ENCODE data around the gene KCNMA1.
"Not testable (repeated sequence)": the region's sequence is repeated elsewhere in the genome, so short reads cannot be mapped to it uniquely, and the experiment has no call there.

Gene KCNMA1

DNA sequence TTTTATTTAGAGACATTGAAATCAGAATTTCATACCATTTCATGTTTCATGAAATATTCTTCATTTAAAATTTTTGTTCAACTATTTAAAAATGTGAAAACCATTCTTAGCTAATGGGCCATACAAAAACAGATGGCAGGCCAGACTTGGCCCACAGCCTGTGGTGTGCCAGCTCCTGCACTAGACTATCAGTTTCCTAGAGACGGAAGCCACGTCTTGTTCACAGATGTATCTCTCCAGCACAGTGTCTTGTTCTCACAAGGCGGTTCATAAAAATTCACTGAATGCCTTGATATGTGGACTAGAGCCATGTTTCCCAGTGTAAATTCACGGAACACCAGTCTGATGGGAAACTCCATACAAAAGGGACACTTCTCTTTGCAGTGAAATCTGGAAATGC is 216.0 kb downstream of the KCNMA1 start:
- DNase-seq (ENCODE audit: low read depth in 1 of 2, low spot score in 1 of 2), result no peak

DNA sequence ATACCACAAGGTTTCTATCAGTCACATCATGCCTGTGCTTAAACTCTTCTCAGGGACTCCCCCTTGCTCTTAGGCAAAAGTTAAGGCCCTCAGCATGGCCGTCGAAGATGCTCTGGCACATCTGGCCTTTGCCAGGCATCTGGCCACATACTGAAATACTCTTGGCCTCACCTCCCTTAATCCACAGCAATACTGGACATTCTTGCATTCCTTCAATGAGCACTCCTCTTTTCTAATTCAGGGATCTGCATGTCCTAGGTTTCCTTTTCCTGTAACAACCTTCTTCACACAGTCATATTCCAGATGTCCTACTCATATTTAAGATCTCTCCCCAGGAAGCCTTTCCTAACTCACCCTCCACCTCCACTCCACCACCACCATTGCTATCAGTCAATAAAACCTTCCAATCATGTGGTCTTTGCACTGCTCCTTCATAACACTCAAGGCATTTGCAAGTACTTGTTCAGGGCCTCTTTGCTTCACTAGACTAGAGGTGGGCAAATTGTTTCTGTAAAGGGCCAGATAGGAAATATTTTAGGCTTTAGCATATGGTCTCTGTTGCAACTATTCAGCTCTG is 216.6 kb downstream of the KCNMA1 start:
- DNase-seq (ENCODE audit: low read depth in 1 of 2, low spot score in 1 of 2), result no peak

DNA sequence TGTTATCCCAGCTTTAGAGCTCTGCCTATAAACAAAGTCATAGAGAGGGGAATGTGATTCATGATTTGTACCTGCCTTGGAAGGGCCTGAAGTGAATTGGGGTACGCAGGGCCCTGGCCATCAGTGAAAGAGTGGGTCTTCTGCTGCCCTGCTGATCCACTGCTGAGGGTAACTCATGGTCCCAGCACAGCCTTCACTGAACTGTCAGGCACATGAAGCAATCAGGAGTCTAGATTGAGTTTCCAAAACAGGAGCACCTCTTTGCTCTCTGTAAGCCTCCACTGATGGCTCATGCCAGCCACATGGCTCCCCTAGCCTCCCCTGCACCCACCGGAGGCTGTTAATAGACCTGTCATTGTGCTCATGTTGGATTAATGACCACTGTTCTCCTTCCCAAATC is 217.6 kb downstream of the KCNMA1 start:
- no peak for DNase-seq (ENCODE audit: low read depth in 1 of 2, low spot score in 1 of 2)

DNA sequence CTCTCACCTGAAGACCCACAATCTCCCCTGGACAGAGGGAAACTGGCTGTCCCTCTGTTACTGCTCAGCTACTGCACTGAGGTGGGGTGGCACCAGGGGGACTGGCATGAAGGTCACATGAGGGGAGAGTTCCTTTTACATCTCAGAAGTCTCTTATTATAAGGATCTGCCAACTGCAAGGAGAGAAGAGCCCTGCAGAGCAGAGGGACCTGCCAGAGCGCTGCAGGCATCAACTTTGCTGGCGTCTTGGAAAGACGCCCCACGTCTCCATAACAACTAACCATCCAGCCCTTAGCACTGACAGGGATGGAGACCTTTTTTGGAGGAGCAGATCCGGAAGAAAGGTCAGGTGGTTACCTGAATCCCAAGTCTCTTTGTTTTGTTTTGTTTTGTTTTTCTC is 218.6 kb downstream of the KCNMA1 start:
- no peak for DNase-seq (ENCODE audit: low read depth in 1 of 2, low spot score in 1 of 2)

DNA sequence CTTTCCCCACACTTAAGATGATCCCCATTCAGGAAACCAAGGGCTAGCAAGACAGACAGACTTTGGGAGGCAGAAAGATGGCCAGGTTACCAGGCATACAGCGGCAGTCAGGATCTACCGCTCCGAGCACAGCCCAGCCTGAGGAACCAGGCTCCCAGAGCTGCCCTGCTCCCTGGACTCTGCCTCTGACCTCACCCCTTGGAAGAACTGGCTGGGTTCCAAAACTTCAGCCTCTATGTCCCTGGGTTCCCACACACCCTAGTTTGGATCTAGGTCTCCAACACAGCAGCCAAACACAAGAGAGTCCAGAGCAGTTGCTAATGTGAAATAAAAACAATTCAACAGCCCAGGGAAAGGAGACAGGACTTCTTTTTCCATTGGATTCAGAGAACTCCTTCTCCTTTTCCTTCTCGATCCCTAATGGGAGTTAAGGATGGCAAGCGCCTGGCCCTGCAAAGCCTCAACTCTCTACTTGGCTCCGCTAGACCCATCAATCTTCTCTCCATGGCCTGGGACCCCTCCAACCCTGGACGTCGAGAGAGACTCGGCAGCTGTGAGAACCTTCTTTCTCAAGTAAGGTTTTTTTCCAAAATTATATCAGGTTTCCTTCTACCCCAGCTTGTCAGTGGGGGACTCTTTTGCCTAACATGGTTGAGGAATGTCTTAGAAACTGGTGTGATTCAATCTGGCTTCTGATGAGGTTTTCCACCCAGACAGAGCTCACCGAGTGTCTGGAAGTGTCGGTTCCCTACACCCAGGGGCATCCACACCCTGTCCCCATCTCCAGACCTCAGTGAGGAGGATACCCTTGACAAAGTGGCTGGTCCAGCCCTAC is 219.6 kb downstream of the KCNMA1 start:
- DNase-seq (ENCODE audit: low read depth in 1 of 2, low spot score in 1 of 2), result no peak

DNA sequence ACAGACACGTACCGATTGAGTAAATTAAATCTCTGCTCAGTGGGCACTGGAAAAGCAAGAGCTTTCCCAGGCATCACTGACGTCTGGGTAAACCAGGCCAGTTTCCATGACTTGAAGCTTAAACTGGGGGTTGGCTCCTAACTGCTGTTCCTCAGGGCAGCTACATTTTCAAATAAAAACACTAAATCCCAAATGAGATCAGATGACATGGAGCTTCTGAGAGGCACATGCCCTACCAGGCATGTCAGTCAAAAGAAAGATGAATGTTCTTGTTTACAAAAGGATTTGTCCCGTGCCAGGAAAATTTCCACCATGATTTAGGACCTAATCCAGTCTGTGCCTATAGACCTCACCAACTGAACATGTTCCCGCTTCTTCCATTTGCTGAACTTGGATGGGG is 220.2 kb downstream of the KCNMA1 start:
- DNase-seq (ENCODE audit: low read depth in 1 of 2, low spot score in 1 of 2), result no peak

DNA sequence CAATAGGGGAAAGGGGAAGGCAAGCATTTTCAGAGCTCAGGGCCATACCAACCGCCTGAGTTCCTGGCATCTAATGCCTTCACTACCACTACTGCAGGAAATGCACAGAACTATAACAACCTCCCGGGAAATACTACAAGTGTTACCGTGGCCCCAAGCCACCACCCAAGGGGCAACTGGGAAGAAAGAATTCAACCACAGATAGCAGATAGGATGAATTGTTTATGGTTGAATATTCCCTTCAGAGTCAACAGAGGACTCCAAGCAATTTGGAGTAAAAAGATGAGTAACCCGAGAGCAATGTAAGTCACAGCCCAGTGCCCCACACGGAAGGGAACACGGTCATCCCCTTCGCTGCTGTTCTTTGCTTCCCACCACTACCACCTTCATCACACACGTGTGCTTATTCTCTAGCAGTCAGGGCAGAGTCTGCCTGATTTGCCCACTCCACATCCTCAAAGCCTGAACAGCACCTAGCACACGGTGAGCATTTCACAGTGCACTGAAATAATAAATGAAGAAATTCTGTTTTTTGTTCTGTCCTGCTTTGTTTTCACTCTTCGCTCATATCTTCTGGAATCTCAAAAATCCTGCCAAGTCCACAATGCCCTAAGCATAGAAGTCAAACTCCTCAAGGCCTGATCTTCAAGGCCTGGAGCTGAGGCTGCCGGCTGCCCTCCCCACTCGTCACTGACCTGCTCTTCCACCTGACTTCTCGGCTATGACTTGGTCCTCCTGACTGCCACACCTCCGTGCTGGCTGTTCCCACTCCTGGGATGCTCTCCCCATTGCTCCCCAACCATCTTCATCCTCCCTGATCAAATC is 221.1 kb downstream of the KCNMA1 start:
- no peak for DNase-seq (ENCODE audit: low read depth in 1 of 2, low spot score in 1 of 2)

DNA sequence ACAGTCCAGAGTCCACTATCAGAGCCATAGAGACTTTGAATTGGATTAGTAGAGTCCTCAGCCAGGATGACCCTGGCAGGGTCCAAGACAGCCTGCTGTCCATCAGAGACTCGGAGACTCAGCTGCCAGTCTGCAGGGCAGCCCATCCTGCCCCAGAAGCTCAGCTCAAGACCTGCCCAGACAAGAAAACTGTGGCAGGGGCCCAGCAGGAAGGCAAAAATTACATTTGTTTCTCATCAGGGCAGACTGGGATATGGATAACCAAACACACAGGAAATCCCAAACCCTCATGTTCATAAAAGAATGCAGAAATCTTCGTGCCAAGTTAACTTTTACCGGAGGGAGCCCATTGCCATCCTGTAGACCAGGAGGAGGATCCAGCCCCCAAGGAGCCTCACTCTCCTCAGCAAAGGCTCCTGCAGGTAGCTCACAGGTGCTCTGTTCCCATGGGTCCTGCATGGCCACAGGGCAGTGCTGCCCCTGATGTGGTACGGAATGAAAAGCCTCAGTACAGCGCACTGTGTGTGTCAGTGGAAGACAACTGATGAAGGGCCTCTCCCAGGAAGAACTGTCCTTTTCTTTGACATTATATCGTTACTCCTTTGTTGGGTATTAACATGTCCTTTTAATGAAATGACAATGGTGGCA is 222.2 kb downstream of the KCNMA1 start:
- DNase-seq (ENCODE audit: low read depth in 1 of 2, low spot score in 1 of 2), result no peak

DNA sequence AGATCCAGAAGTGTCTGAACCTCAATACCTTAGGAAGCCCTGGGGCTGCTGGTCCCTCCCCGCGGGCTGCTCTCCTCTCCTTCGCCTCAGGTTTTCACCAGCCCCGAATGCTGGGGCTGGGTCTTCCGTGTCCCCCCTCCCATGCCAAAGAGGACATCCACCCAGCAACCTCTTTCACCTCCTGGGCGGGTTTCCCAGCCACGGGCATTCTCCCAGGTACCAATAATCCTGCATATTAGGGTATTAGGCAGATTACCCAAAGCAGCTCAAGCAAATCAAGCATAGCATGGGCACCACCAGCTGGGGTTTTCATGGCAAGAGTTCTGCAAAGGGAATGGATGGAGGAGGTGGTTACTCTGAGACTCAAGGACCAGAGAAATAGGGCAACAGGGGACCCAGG is 224.4 kb downstream of the KCNMA1 start:
- no peak for DNase-seq (ENCODE audit: low read depth in 1 of 2, low spot score in 1 of 2)

DNA sequence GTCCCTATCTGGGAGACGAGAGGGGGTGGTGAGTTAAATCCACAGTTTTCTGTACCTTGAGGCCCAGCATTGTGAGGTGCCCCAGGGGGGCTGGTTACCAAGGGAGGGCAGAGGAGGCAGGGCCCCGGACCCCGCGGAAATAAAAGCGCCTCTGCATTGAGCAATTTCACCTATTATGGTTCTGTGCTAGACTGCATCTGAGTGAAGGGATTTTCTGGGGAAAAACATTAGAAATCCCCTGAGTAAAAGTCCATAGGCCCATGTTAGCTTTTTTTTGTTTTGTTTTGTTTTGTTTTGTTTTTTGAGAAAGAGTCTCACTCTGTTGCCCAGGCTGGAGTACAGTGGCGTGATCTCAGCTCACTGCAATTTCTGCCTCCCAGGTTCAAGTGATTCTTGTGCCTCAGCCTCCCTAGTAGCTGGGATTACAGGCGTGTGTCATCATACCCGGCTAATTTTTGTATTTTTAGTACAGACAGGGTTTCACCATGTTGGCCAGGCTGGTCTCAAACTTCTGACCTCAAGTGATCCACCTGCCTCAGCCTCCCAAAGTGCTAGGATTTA is 225.0 kb downstream of the KCNMA1 start:
- DNase-seq (ENCODE audit: low read depth in 1 of 2, low spot score in 1 of 2), result not testable (repeated sequence)

DNA sequence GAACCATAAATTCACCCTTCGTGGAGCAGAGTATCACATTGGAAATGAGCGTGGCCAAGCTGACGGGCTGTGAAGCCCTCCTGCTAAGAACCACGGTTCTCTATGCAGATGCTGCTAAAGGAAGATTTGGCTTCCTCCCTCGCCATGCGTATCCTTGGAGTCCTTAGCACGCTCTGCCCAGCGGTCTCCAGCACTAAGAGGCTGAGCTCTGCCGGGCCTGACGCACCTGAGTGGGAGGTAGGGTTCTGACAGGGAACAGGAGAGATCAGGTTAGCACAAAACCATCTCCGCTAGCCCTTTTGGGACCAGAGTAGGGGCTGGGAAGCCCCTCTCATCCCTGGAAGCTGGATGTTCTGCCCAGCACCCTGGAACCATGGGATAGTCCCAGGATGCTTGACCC is 225.8 kb downstream of the KCNMA1 start:
- DNase-seq (ENCODE audit: low read depth in 1 of 2, low spot score in 1 of 2), result no peak

DNA sequence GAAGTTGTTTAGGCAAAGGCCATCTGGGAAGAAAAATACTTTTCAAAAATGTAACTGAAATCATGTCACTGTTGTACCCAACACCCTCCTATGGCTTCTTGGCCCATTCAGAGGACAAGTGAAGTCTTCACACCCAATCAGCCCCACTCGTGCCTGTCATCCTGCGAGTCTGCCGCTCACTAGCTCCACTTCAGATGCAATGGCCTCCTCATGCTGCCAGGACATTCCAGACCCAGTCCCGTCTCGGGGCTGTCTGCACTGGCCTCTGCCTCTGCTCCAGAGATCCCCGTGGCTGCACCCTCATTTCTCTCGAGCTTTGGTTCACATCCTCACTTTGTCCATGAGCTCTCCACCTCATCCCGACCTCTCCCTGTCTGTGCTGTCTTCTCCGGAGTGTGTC is 227.1 kb downstream of the KCNMA1 start:
- no peak for DNase-seq (ENCODE audit: low read depth in 1 of 2, low spot score in 1 of 2)

DNA sequence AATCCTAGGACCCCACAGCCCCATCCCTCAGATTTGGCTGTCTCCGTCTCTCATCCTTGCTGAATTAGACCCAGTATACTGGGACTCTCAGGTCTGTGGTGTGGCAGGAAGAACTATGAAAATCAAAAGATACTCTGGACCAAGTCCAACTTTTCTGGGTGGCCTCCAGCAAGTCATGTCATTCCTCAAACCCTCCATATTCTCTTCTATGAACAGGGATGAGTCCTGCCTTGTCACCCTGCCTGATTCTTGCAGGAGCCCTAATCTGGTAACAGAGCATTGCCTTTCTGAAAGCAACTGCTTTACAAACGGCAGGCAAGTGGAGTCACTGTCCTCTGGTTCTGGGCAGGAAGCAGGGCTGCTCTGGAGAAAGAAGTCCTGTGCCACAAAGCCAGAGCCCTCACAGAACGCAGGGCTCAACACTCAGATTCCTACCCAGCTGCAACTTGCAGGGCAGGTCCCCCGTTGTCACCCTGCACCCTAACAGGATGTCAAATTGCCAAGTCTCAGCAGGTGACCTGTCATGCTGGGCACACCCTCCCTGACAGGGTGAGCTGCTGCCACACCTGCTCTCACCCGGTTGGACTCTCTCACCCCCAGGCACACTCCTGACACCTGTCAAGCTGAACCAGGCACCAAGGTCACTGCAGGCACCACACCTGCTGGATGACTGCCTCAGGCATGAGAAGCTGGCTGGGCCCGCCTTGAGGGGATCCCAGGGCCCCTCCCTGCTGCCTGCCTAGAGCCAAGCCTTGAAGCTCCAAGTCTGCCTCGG is 227.7 kb downstream of the KCNMA1 start:
- no peak for DNase-seq (ENCODE audit: low read depth in 1 of 2, low spot score in 1 of 2)

DNA sequence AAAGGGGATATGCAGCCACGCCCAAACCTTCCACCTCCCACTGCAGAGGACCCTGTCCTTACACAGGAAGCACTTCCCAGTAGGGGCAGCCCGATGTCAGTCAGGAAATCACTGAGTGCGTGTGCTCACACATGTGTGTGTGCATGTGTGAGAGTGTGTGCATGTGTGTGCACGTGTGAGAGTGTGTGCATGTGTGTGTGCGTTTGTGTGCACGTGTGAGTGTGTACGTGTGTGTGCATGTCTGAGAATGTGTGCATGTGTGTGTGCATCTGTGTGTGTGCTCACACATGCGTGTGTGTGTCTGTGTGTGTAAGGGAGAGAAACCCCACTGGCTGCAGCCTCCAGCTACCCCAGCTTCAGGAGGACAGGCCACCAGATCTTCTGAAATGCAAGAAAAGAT is 229.3 kb downstream of the KCNMA1 start:
- no peak for DNase-seq (ENCODE audit: low read depth in 1 of 2, low spot score in 1 of 2)

DNA sequence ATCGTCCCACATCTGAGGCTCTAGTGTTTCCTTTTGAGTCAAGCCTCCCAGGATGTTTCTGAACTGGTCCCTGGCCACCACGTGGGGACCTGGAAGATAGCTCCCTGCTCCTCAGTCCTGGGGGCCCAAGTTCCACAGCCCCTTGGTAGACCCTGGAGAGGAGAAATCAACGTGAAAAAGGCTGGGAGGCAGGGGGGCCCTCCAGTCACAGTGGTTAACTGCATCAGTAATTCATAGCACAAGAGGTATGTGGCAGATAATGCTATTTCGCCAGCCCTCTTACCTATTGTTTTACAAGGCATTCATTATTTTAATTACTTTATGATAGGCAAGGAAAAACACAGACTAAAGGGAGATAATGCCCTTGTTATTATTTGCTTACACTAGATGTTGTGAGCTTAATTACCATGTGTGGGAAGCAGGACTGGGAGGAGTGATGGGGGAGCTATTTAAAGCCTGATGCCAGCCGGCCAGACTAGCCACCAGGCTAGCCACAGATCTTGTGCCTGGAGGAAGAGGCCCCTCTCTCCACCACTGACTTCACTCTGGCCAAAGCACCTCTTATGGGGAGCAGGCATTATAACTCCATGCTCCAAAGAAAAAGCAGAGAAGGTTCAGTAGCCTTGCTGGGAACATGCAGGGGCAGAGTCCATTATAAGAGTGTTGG is 230.7 kb downstream of the KCNMA1 start:
- DNase-seq (ENCODE audit: low read depth in 1 of 2, low spot score in 1 of 2), result no peak

DNA sequence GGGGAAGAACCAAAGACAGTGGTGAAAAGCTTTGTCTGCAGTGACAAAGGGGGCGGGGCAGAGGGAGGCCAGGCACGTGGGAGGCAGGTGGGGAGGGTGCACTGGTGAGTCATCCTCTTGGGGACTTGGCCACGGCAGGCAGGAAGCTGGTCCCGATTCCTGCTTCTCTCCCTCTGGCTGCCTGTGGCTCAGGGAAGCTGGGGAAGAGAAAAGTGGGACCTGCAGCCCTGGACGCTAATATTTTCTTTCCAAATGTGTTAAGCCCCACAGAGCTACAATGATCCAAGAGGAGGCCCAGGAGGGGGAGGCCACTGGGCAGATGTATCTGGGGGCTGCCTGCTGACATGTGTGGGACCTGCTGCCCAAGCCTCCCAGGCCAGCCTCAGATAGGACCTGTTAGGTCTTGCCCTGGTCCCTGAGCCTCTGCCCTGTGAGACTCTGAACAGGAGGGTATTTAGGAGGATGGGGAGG is 231.8 kb downstream of the KCNMA1 start:
- DNase-seq (ENCODE audit: low read depth in 1 of 2, low spot score in 1 of 2), result no peak

DNA sequence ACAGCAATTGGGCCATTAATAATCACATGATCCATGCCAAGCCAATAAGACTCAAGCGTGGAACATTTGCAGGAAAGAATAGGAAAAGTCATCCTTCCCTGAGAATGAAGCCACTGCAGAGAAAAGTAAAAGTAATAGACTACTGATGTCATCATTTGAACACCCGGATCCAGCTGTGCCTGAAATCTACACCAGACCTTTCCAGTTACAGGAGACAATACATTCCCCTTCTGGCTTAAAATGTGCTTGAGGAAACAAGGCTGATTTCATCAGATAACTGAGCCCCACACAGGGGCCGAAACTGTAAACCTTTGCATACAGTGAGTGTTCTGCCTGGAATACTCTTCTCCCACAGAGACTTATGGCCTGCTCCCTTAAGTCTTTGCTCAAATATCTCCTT is 232.8 kb downstream of the KCNMA1 start:
- no peak for DNase-seq (ENCODE audit: low read depth in 1 of 2, low spot score in 1 of 2)

DNA sequence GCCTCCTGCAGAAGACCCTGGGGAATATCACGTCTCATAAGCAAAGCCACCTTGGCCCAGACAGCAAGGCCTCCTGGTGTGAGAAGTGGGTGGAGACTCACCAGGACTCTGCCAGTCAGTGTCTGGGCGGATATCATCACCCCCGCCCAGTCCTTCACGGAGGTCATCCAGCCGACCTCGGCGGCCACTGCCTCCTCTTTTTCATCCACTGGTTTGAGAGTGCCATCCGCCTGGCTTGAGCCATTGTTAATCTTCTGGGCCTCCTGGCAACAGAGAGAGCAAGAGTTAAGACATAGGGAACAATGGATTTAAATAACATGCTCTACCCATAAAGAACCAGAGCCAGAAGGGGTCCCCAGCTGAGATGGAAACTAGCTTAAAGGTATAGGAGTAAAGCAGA is 233.8 kb downstream of the KCNMA1 start:
- no peak for DNase-seq (ENCODE audit: low read depth in 1 of 2, low spot score in 1 of 2)

DNA sequence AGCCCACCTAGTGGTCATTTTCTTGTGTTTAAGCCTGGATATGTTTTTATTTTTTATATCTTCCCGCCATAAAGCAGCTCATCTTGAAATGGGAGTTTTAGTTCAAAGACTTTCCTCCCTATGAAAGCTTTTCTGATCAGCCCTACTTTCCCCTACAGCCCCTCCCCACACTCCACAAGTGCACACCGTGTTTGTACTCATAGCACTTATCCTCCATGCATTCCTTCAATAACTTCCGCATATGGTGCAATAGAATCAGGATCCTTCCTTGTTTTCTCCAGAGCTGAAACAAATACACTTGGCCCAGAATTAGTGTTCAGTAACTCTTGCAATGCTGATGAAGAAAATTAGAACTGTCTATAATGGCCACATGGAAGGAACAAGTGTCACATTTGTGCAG is 235.9 kb downstream of the KCNMA1 start:
- DNase-seq (ENCODE audit: low read depth in 1 of 2, low spot score in 1 of 2), result no peak

DNA sequence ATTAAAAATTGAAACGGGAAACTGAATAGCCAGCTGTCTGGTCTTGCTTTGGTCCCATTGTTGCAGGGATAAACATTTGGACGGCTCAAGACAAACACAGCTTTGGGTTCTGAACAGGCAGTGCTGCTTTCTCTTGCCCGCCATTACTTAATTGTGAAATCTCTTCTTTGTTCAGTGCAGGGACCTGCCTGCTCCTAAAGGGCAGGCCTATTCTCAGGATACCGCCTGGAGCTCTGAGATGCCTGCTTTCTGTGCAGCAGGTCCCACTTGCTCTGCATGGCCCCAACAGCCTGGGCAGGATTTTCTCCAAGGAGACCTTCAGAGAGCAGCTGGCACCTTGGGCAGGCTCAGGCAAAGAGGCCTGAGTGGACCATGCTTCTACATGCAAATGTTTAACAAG is 237.6 kb downstream of the KCNMA1 start:
- no peak for DNase-seq (ENCODE audit: low read depth in 1 of 2, low spot score in 1 of 2)

All from activated T-helper 1 cell treated with anti-CD3 and anti-CD28 coated beads, Interleukin-2, amount 50 U/mL, for 16 hours (primary cell).